Body of pancreas (tissue), 4 donors: ENCODE data around the gene PLCD3. TPM values are rescaled to one million over a fixed set of nuclear protein-coding genes. Genes with fewer than 3 reads are reported as not detected.

Experiments used
- ATAC-seq: fragments of 150-250 bp; one replicate; pipeline ENCODE4 v1.9.1; 2016
- DNase-seq, 4 donors: peaks; one replicate each; pipeline ENCODE4 v3.0.0-alpha.2; 2019
- H3K27ac ChIP-seq, 4 donors: fragments of 200-600 bp; sonication (generic); 1 replicate in 3 of 4; 2 replicates in 1 of 4; pipeline versions ENCODE4 v1.5.1 to v1.6.1; 2016 to 2019; ENCODE audit warnings: mild to moderate bottlenecking in 1 of 4, mixed read lengths in 1 of 4, moderate library complexity in 1 of 4
- H3K27me3 ChIP-seq, 2 donors: fragments of 200-600 bp; sonication (generic); one replicate each; pipeline ENCODE4 v1.6.0; 2016; ENCODE audit warnings: mild to moderate bottlenecking in 1 of 2
- H3K36me3 ChIP-seq, 2 donors: fragments of 200-600 bp; sonication (generic); replicated peaks in 1 of 2; 2 replicates each; pipeline ENCODE4 v1.5.1; 2016; ENCODE audit warnings: low read depth in 2 of 2; ENCODE audit not compliant: insufficient read depth in 1 of 2
- H3K4me1 ChIP-seq: fragments of 200-600 bp; sonication (generic); one replicate; pipeline ENCODE4 v1.6.0; 2016
- H3K4me3 ChIP-seq, 2 donors: fragments of 200-600 bp; sonication (generic); 1 replicate in 1 of 2; 2 replicates in 1 of 2; pipeline ENCODE4 v1.5.1; 2016 to 2019
- H3K9me3 ChIP-seq, 3 donors: fragments of 200-600 bp; sonication (generic); 1 replicate in 2 of 3; 2 replicates in 1 of 3; pipeline ENCODE4 v1.5.1; 2016
- POLR2A ChIP-seq, 3 donors: fragments of 450-650 bp; IDR thresholded peaks; one replicate each; pipeline ENCODE4 v1.6.1; 2016; ENCODE audit warnings: antibody characterized with exemption in 3 of 3, mild to moderate bottlenecking in 2 of 3
- WGBS, 2 donors: methylation state at CpG; one replicate each; pipeline ENCODE4 v1.1.5; 2017; 5-methylcytosine and 5-hydroxymethylcytosine counted together
- intact Hi-C: fragments of 100-400 bp; cut with DNase I; formaldehyde crosslinking; loops from one replicate; pipeline ENCODE4 v1.15.1; 2023
- total RNA-seq, 2 donors: library from RNA; depleted of rRNA; stranded (reverse); fragments of >200 nt; gene quantifications; one replicate each; pipeline ENCODE4 v1.1.0, GENCODE V29; 2016
- TF ChIP-seq, protein P1 (sequence below), 7 experiments: fragments of 450-650 bp in 4 of 7; fragments of 200-600 bp in 3 of 7; sonication (generic) in 3 of 7; IDR thresholded peaks; one replicate each; pipeline ENCODE4 v1.5.1; 2016 to 2019; ENCODE audit warnings: antibody characterized with exemption in 7 of 7

PLCD3 gene
- total RNA-seq, 2 donors from 2014 or later, result 5.4 to 23.4 TPM

DNA sequence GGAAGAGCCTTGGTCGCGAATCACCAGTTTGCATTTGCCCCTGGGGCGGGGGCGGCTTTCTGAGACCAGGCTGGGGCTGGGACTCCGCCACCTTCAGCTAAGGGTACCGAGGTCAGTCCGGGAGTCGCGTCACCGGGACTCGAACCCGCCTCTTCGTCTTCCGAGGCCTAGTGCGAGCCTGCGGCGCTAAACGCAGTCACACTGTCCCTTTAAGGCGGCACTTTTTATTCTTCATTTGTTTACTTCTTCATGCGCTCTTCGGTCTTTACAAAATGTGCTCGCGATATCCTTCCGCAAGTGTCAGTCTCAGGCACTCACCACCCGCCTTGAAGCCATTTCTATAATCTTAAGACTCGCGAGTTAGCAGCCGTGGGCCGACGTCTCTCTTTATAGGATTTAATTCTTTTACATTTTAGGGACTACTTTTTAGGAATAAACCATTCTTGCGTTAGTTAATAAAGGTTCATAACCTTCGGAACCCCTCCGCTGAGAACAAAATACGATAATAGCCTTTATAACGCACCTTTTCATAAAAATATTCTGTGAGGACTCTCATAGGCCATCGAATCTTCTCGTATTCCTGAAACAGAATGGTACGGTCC is 15.4 kb upstream of the PLCD3 start:
- Histone ChIP-seq H3K36me3 (no peaks in the 10 kb centered on the region), H3K4me1 (peaks cover 61% of the 10 kb centered on the region)

DNA sequence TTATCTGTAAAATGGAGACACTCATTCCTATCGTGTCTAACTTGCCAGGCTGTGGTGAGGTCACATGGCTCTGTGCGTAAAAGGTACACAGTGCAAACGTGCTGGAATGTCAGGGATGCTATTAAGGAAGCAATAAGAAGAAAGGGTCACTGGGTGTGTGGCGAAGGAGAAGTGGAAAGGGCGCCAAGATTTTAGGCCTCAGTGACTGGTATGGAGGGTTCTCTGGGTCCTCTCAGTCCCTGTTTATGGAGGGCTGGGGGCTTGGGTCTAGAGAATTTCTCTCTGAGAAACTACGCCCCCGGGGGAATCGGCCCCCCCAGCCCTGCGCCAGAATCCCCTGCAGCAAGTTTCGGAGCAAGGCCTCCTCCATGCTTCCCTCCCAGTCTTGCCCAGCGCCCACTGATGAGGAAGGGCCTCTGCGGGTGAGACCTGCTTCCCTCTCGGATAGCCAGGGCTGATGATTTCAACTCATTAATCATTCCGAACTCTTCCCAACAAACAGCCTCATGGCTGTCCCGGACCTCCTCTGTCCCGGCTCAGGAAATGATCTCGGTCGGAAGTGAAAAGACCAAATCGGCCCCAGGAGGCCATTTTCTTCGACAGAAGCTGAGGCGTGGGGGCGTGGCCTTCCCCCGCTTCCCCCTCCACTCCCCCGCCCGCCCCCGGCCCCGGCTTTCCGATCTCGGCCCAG is 14.7 kb upstream of the PLCD3 start:
- Histone ChIP-seq H3K36me3 (no peaks in the 10 kb centered on the region), H3K27ac (peak overlapping the region; percentile 85 to 99 (median 98)), H3K9me3 (no peaks in the 10 kb centered on the region), H3K27me3 (no peaks in the 10 kb centered on the region), H3K4me3 (peak overlapping the region; percentile 14 to 74), H3K4me1 (peaks cover 54% of the 10 kb centered on the region)
- DNase-seq (peak in 3 of 4 donors; percentile 67 to 76 (median 73)), ATAC-seq (peak; percentile 1)
- 7 to 13% methylated on average over 17 to 29 of the region's 29 CpGs for WGBS, 2 donors
- intact Hi-C loops, result no loop called here
- TF ChIP-seq POLR2A (IDR thresholded peaks at IDR 0.05), result no peak
- TF ChIP-seq, protein P1, sequence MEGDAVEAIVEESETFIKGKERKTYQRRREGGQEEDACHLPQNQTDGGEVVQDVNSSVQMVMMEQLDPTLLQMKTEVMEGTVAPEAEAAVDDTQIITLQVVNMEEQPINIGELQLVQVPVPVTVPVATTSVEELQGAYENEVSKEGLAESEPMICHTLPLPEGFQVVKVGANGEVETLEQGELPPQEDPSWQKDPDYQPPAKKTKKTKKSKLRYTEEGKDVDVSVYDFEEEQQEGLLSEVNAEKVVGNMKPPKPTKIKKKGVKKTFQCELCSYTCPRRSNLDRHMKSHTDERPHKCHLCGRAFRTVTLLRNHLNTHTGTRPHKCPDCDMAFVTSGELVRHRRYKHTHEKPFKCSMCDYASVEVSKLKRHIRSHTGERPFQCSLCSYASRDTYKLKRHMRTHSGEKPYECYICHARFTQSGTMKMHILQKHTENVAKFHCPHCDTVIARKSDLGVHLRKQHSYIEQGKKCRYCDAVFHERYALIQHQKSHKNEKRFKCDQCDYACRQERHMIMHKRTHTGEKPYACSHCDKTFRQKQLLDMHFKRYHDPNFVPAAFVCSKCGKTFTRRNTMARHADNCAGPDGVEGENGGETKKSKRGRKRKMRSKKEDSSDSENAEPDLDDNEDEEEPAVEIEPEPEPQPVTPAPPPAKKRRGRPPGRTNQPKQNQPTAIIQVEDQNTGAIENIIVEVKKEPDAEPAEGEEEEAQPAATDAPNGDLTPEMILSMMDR (IDR thresholded peaks at IDR 0.05), result no peak

More for the DNA sequence above, 15.4 kb upstream of the PLCD3 start:
- 0 to 1% methylated on average over 31 to 38 of the region's 38 CpGs for WGBS, 2 donors
- Histone ChIP-seq H3K27ac (peak overlapping the region; percentile 85 to 99 (median 98)), H3K4me3 (peak overlapping the region; percentile 14 to 74), H3K9me3 (no peaks in the 10 kb centered on the region), H3K27me3 (no peaks in the 10 kb centered on the region)
- TF ChIP-seq, protein P1 (IDR thresholded peaks at IDR 0.05), result peak in 4 of 7 experiments; percentile 15 to 27 (median 20)
- TF ChIP-seq POLR2A (IDR thresholded peaks at IDR 0.05), result no peak
- ATAC-seq (peak; percentile 43), DNase-seq (peak; percentile 74 to 87 (median 80))
- intact Hi-C loops, result no loop called here

GRCh38 chr17:45146592-45146889 is 14.2 kb upstream of the PLCD3 start:
- intact Hi-C loops, result no loop called here
- WGBS, 2 donors, result 30 to 38% methylated on average over 4 of the region's 4 CpGs

GRCh38 chr17:45146166-45146565 is 13.9 kb upstream of the PLCD3 start:
- DNase-seq, result no peak
- Histone ChIP-seq H3K36me3 (no peaks in the 10 kb centered on the region), H3K4me1 (peaks cover 46% of the 10 kb centered on the region), H3K27me3 (no peaks in the 10 kb centered on the region), H3K27ac (peak overlapping the region; percentile 85 to 99 (median 98)), H3K4me3 (no peak overlapping the region), H3K9me3 (no peaks in the 10 kb centered on the region)
- no peak for ATAC-seq
- TF ChIP-seq, protein P1 (IDR thresholded peaks at IDR 0.05), result no peak
- no peak for TF ChIP-seq POLR2A (IDR thresholded peaks at IDR 0.05)
- intact Hi-C loops, result no loop called here
- 77 to 85% methylated on average over 9 to 10 of the region's 10 CpGs for WGBS, 2 donors

More at GRCh38 chr17:45146592-45146889, 14.2 kb upstream of the PLCD3 start:
- TF ChIP-seq POLR2A (IDR thresholded peaks at IDR 0.05), result no peak
- TF ChIP-seq, protein P1 (IDR thresholded peaks at IDR 0.05), result no peak
- no peaks in the 10 kb centered on the region for H3K9me3 ChIP-seq
- H3K36me3 ChIP-seq, result no peaks in the 10 kb centered on the region
- no peak for ATAC-seq
- DNase-seq, result no peak
- H3K27me3 ChIP-seq, result no peaks in the 10 kb centered on the region
- H3K27ac ChIP-seq, result peak overlapping the region; percentile 85 to 99 (median 98)
- no peak overlapping the region for H3K4me3 ChIP-seq
- H3K4me1 ChIP-seq, result peaks cover 50% of the 10 kb centered on the region
